ENCODE measurements around the gene ABCG2.
A peak's percentile ranks its signal among the peaks of the same experiment; 100 is the strongest.

Gene ABCG2

DNA sequence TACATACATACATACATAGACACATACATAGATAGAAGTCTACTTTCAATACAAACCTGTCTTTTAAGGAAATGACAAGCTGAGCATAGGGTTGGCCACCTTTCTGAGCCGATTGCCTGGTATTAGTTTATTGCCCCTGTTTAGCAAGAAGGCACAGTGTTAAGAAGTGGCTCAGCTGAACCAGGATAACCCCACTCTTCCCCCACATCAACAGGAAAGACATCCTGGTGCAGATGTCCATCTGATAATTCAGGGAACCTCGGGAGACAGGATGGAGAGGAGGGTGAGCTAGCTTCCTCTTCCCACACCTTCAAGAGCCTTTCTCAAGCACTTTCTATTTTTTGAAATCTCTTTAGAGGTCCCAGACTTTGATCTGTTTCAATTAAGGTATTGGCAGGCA, 98.7 kb downstream of the ABCG2 start:
- TF ChIP-seq, protein P1, sequence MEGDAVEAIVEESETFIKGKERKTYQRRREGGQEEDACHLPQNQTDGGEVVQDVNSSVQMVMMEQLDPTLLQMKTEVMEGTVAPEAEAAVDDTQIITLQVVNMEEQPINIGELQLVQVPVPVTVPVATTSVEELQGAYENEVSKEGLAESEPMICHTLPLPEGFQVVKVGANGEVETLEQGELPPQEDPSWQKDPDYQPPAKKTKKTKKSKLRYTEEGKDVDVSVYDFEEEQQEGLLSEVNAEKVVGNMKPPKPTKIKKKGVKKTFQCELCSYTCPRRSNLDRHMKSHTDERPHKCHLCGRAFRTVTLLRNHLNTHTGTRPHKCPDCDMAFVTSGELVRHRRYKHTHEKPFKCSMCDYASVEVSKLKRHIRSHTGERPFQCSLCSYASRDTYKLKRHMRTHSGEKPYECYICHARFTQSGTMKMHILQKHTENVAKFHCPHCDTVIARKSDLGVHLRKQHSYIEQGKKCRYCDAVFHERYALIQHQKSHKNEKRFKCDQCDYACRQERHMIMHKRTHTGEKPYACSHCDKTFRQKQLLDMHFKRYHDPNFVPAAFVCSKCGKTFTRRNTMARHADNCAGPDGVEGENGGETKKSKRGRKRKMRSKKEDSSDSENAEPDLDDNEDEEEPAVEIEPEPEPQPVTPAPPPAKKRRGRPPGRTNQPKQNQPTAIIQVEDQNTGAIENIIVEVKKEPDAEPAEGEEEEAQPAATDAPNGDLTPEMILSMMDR (IDR thresholded peaks at IDR 0.05; ENCODE audit: low read depth, low read length): no peak
- Histone ChIP-seq H3K4me1 (no peaks in the 10 kb centered on the region), H3K27me3 (no peaks in the 10 kb centered on the region), H3K4me3 (ENCODE audit: low read depth, low read length) (no peak overlapping the region), H3K36me3 (peaks cover 5% of the 10 kb centered on the region), H3K9me3 (no peaks in the 10 kb centered on the region)
- DNase-seq: no peak

DNA sequence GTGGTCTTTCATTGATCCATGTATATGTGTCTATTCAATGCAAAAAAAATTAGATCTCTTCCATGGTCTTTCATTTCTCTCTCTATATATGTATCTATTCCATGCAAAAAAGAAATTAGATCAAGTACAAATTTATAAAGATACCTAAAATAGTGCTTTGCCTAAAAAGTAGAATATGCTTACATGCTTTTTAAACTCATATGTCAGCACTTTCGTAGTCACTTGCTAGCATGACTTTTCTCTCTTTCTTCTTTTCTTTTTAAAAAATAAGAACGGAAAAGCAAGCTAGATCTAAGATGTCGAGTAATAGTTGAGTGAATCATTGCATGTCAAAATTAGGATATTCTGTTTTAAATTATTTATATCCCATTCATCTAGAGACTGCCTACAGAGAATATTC, 100.1 kb downstream of the ABCG2 start:
- TF ChIP-seq, protein P1 (IDR thresholded peaks at IDR 0.05; ENCODE audit: low read depth, low read length): no peak
- no peaks in the 10 kb centered on the region for H3K4me1 ChIP-seq
- H3K4me3 ChIP-seq (ENCODE audit: low read depth, low read length): no peak overlapping the region
- no peak for DNase-seq
- no peaks in the 10 kb centered on the region for H3K9me3 ChIP-seq
- no peaks in the 10 kb centered on the region for H3K27me3 ChIP-seq
- peaks cover 5% of the 10 kb centered on the region for H3K36me3 ChIP-seq

DNA sequence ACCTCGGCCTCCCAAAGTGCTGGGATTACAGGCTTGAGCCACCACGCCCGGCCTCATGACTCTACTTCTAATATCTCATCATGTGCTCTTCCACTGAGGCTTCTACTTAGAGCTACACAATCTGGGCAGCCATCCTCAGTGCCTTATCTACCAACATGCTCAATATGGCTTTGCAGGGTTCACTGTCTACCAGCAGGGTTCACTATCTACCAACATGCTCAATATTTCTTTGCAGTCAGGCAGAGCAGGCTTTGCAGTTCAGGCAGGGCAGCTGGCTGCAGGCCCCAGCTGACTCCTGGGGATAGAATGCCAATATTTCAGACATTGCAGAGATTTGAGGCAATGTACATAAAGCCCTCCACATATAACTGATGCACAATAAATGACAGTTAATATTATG, 103.5 kb downstream of the ABCG2 start:
- Histone ChIP-seq H3K4me1 (no peaks in the 10 kb centered on the region), H3K36me3 (peaks cover 5% of the 10 kb centered on the region), H3K27me3 (no peaks in the 10 kb centered on the region), H3K4me3 (ENCODE audit: low read depth, low read length) (no peak overlapping the region), H3K9me3 (no peaks in the 10 kb centered on the region)
- peak; percentile 34 for DNase-seq
- TF ChIP-seq, protein P1 (IDR thresholded peaks at IDR 0.05; ENCODE audit: low read depth, low read length): peak; percentile 69

DNA sequence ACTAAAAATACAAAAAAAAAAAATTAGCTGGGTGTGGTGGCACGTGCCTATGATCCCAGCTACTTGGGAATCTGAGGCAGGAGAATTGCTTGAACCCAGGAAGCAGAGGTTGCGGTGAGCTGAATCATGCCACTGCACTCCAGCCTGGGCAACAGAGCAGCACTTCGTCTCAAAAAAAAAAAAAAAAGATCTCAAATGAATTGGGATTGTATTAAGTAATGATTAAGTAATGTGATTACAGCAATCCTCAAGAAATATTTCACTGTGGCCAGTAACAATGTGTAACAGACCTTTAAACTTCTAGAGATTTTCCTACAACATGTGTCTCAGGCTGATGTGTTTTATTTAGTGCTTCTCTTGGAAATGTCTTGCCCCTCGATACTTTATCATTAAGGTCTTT, 104.2 kb downstream of the ABCG2 start:
- TF ChIP-seq, protein P1 (IDR thresholded peaks at IDR 0.05; ENCODE audit: low read depth, low read length): no peak
- no peaks in the 10 kb centered on the region for H3K9me3 ChIP-seq
- no peak for DNase-seq
- H3K4me1 ChIP-seq: no peaks in the 10 kb centered on the region
- no peaks in the 10 kb centered on the region for H3K27me3 ChIP-seq
- H3K36me3 ChIP-seq: peaks cover 5% of the 10 kb centered on the region
- no peak overlapping the region for H3K4me3 ChIP-seq (ENCODE audit: low read depth, low read length)

DNA sequence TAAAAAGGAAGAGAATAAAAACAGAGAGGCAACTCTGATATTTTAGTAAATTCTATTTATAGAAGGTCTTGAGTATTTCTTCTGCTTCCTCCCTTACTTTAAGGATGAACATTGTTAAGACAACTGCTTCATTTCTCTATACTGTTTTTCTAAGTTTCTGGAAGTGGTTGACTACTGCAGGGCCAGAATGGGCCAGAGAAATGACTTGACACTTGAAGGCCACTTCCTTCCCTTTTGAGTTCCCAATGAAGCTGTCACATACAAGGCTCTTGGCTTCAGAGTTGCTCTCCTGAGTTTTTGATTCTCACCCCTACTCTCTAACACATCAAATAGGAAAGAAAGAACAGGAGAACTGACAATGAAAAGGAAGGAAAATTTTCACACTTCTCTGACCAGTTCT, 113.4 kb downstream of the ABCG2 start:
- no peak for DNase-seq
- TF ChIP-seq, protein P1 (IDR thresholded peaks at IDR 0.05; ENCODE audit: low read depth, low read length): no peak
- no peaks in the 10 kb centered on the region for H3K9me3 ChIP-seq
- no peaks in the 10 kb centered on the region for H3K4me1 ChIP-seq
- H3K4me3 ChIP-seq (ENCODE audit: low read depth, low read length): no peak overlapping the region
- no peaks in the 10 kb centered on the region for H3K27me3 ChIP-seq
- peaks cover 33% of the 10 kb centered on the region for H3K36me3 ChIP-seq

DNA sequence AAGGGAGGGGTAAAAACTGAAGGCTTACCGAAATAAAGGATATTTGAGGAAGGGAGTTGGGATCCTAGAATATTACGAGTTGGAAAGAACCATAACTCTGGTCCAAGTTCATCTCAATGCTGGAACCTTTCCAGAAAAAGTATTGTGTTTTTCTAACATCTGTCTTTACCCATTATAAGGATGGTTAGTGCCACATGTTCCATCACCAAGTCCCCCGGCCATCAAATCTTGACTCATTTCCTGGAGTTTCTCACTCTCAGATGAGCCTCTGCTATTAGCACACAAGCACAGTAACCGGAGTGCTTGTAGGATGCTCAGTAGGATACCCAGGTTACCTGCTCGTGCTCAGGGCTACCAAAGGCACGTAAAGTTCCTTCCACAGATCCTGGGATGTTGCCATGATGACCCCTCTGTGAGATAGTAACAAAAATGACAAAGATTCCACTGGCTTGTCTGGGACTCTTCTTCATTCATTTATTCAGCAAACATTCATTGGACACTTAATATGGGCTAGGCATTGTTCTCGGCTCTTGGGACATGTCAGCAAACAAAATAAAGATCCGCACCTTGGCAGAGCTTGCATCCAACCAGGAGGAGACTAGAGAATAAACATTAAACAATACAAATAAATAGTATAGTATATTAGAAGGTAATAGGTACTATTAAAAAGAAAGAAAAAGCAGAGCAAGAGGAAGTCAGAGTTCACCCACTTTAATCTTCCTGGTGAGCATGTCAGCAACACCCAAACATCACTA, 114.7 kb downstream of the ABCG2 start:
- Histone ChIP-seq H3K4me3 (ENCODE audit: low read depth, low read length) (no peak overlapping the region), H3K9me3 (no peaks in the 10 kb centered on the region), H3K27me3 (no peaks in the 10 kb centered on the region), H3K36me3 (peaks cover 38% of the 10 kb centered on the region), H3K4me1 (no peaks in the 10 kb centered on the region)
- no peak for DNase-seq
- TF ChIP-seq, protein P1 (IDR thresholded peaks at IDR 0.05; ENCODE audit: low read depth, low read length): no peak
